ENCODE measurements around the gene PRR5L.

Gene PRR5L

GRCh38 chr11:36330411-36330810 is 34.3 kb downstream of the PRR5L start:
- no peak for DNase-seq (ENCODE audit: extremely low read depth, low read depth)
- no peak for TF ChIP-seq CTCF (IDR thresholded peaks at IDR 0.05; ENCODE audit: low read depth, low read length, missing control alignments)

GRCh38 chr11:36333468-36333867 is 37.4 kb downstream of the PRR5L start:
- DNase-seq (ENCODE audit: extremely low read depth, low read depth), result no peak
- TF ChIP-seq CTCF (IDR thresholded peaks at IDR 0.05; ENCODE audit: low read depth, low read length, missing control alignments), result no peak
- no peak overlapping the region for H3K4me3 ChIP-seq (replicated peaks; ENCODE audit: low read depth, low read length)

More at GRCh38 chr11:36330411-36330810, 34.3 kb downstream of the PRR5L start:
- no peak overlapping the region for H3K4me3 ChIP-seq (replicated peaks; ENCODE audit: low read depth, low read length)

DNA sequence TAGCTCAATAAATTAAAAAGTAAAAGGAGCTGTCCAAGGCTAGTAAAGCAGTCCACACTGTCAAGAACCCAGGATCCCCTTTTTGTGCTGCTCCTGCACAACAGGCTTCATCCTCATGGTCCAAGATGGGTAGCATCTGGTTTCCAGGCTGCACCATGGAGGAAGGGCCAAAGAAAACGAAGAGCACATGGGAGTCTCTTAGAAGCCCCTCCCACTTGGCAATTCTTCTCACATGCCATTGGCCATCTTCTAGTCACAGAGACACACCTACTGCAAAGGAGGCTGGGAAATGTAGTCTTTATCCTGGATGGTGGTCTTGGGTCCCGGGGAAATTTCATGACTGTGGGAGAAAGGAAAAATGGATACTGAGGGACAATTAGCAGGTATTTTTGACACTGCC is 37.8 kb downstream of the PRR5L start:
- no peak overlapping the region for H3K4me3 ChIP-seq (replicated peaks; ENCODE audit: low read depth, low read length)
- DNase-seq (ENCODE audit: extremely low read depth, low read depth), result peak; percentile 79
- TF ChIP-seq CTCF (IDR thresholded peaks at IDR 0.05; ENCODE audit: low read depth, low read length, missing control alignments), result no peak

- no peak for DNase-seq (ENCODE audit: extremely low read depth, low read depth)
- no peak for TF ChIP-seq CTCF (IDR thresholded peaks at IDR 0.05; ENCODE audit: low read depth, low read length, missing control alignments)
- no peak overlapping the region for H3K4me3 ChIP-seq (replicated peaks; ENCODE audit: low read depth, low read length)
Measured at GRCh38 chr11:36339888-36340287, 43.8 kb downstream of the PRR5L start.

- H3K4me3 ChIP-seq (replicated peaks; ENCODE audit: low read depth, low read length), result no peak overlapping the region
- TF ChIP-seq CTCF (IDR thresholded peaks at IDR 0.05; ENCODE audit: low read depth, low read length, missing control alignments), result no peak
- no peak for DNase-seq (ENCODE audit: extremely low read depth, low read depth)
Measured at GRCh38 chr11:36340897-36341296, 44.8 kb downstream of the PRR5L start.

- no peak for TF ChIP-seq CTCF (IDR thresholded peaks at IDR 0.05; ENCODE audit: low read depth, low read length, missing control alignments)
- no peak for DNase-seq (ENCODE audit: extremely low read depth, low read depth)
- H3K4me3 ChIP-seq (replicated peaks; ENCODE audit: low read depth, low read length), result no peak overlapping the region
Measured at GRCh38 chr11:36341915-36342314, 45.8 kb downstream of the PRR5L start.

DNA sequence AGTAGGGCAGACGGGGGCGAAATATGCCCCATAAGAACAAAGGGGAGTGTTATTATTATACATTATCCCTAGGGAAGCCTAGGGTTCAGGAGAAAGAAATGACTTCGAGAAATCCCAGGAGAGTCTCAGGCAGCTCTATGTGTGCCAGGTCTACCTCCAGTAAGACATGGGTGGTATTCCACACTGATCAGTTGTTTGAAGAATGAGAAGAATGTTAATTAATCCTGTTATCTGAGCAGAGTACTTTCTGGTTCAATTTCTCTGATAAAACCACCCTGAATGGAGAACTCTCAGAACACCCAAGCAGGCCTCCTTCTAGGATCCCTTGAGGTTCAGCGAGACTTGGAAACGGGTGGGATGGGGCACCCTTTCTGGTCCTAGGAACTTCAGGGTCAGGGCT is 46.2 kb downstream of the PRR5L start:
- TF ChIP-seq CTCF (IDR thresholded peaks at IDR 0.05; ENCODE audit: low read depth, low read length, missing control alignments), result no peak
- H3K4me3 ChIP-seq (replicated peaks; ENCODE audit: low read depth, low read length), result no peak overlapping the region
- DNase-seq (ENCODE audit: extremely low read depth, low read depth), result no peak
